Transverse colon (tissue), 4 donors: ENCODE results near the gene RPL29.

Experiments
- CTCF ChIP-seq, 5 experiments: fragments of 200-600 bp in 3 of 5; fragments of 450-650 bp in 2 of 5; sonication (generic) in 3 of 5; IDR thresholded peaks; 1 replicate in 2 of 5; 2 replicates in 3 of 5; pipeline ENCODE4 v1.5.1; 2016 to 2017; ENCODE audit warnings: antibody characterized with exemption in 5 of 5, inconsistent platforms in 3 of 5, mild to moderate bottlenecking in 2 of 5, moderate library complexity in 1 of 5
- POLR2AphosphoS5 ChIP-seq, 3 donors: sonication (generic); formaldehyde crosslinking; IDR thresholded peaks; one replicate each; pipeline ENCODE4 v1.6.1; 2016; ENCODE audit warnings: antibody characterized with exemption in 3 of 3

- no peak for TF ChIP-seq POLR2AphosphoS5 (IDR thresholded peaks at IDR 0.05)
- TF ChIP-seq CTCF (IDR thresholded peaks at IDR 0.05), result no peak
Observed at GRCh38 chr3:52036829-52037228, 41.1 kb upstream of the RPL29 start.
